DOHH2 (cell line): Measurements from ENCODE around the gene GASK1A.

Experiments
- H3F3A ChIP-seq: fragments of 200-600 bp; sonication (generic), shearing (Covaris generic); 2 replicates; pipeline ENCODE4 v1.6.0; 2016; ENCODE audit warnings: antibody characterized with exemption, mild to moderate bottlenecking; ENCODE audit not compliant: control insufficient read depth, insufficient read depth
- H3K27ac ChIP-seq: fragments of 200-600 bp; sonication (generic); 2 replicates; pipeline ENCODE4 v1.5.1; 2014; ENCODE audit warnings: low read depth, mild to moderate bottlenecking, low read length, moderate library complexity
- H3K27me3 ChIP-seq: fragments of 200-600 bp; sonication (generic); 2 replicates; pipeline ENCODE4 v1.6.1; 2014; ENCODE audit warnings: mild to moderate bottlenecking, low read length, mixed read lengths; ENCODE audit not compliant: control insufficient read depth
- H3K36me3 ChIP-seq: fragments of 200-600 bp; sonication (generic); 2 replicates; pipeline ENCODE4 v1.6.1; 2014; ENCODE audit warnings: mild to moderate bottlenecking, low read length, moderate library complexity, mixed read lengths; ENCODE audit not compliant: control insufficient read depth
- H3K4me1 ChIP-seq: fragments of 200-600 bp; sonication (generic); 2 replicates; pipeline ENCODE4 v1.6.1; 2014; ENCODE audit warnings: mild to moderate bottlenecking, low read length, mixed read lengths; ENCODE audit not compliant: control insufficient read depth
- H3K4me2 ChIP-seq: fragments of 200-600 bp; sonication (generic); 2 replicates; pipeline ENCODE4 v1.6.0; 2014; ENCODE audit warnings: mild to moderate bottlenecking, low read length, moderate library complexity
- H3K4me3 ChIP-seq: fragments of 200-600 bp; sonication (generic); 2 replicates; pipeline ENCODE4 v1.5.1; 2014; ENCODE audit warnings: mild to moderate bottlenecking, low read length, mixed read lengths
- H3K79me2 ChIP-seq: fragments of 200-600 bp; sonication (generic); 2 replicates; pipeline ENCODE4 v1.6.1; 2014; ENCODE audit warnings: mild to moderate bottlenecking, low read length, mixed read lengths; ENCODE audit not compliant: control insufficient read depth
- H3K9me2 ChIP-seq: fragments of 200-600 bp; sonication (generic); replicated peaks from 2 replicates; pipeline ENCODE4 v1.6.1; 2014; ENCODE audit warnings: mild to moderate bottlenecking, low read length, mixed read lengths; ENCODE audit not compliant: control insufficient read depth
- H3K9me3 ChIP-seq: fragments of 200-600 bp; sonication (generic); 2 replicates; pipeline ENCODE4 v1.6.1; 2014; ENCODE audit warnings: antibody characterized with exemption, low read length, mixed read lengths; ENCODE audit not compliant: control insufficient read depth, insufficient read depth
- H4K20me1 ChIP-seq: fragments of 200-600 bp; sonication (generic); 2 replicates; pipeline ENCODE4 v1.6.0; 2014; ENCODE audit warnings: low read depth, mild to moderate bottlenecking, antibody characterized with exemption, low read length, moderate library complexity; ENCODE audit not compliant: control insufficient read depth, insufficient read depth
- EZH2phosphoT487 ChIP-seq: fragments of 200-600 bp; sonication (generic); IDR thresholded peaks from 2 replicates; pipeline ENCODE4 v1.6.1; 2017; ENCODE audit warnings: borderline replicate concordance, mild to moderate bottlenecking, antibody characterized with exemption, low read length, moderate library complexity, mixed read lengths
- TF ChIP-seq, protein P1 (sequence below): fragments of 200-600 bp; sonication (generic); IDR thresholded peaks from one replicate; pipeline ENCODE4 v1.5.1; 2014; ENCODE audit warnings: antibody characterized with exemption, mild to moderate bottlenecking, low read depth, low read length; ENCODE audit not compliant: poor library complexity, severe bottlenecking

Gene GASK1A

GRCh38 chr3:43015991-43016865 is 37.1 kb downstream of the GASK1A start:
- Histone ChIP-seq H3K4me2 (no peak overlapping the region), H3K4me1 (peaks cover 7% of the 10 kb centered on the region), H3K36me3 (no peaks in the 10 kb centered on the region), H4K20me1 (no peaks in the 10 kb centered on the region), H3K27ac (peak overlapping the region; percentile 9; the same call in 1 of the 2 replicates), H3K9me2 (no peaks in the 10 kb centered on the region), H3K9me3 (peaks cover 54% of the 10 kb centered on the region), H3K79me2 (no peaks in the 10 kb centered on the region), H3K4me3 (no peak overlapping the region), H3K27me3 (no peaks in the 10 kb centered on the region), H3F3A (no peaks in the 10 kb centered on the region)
- TF ChIP-seq EZH2phosphoT487, result no peak
- TF ChIP-seq, protein P1, sequence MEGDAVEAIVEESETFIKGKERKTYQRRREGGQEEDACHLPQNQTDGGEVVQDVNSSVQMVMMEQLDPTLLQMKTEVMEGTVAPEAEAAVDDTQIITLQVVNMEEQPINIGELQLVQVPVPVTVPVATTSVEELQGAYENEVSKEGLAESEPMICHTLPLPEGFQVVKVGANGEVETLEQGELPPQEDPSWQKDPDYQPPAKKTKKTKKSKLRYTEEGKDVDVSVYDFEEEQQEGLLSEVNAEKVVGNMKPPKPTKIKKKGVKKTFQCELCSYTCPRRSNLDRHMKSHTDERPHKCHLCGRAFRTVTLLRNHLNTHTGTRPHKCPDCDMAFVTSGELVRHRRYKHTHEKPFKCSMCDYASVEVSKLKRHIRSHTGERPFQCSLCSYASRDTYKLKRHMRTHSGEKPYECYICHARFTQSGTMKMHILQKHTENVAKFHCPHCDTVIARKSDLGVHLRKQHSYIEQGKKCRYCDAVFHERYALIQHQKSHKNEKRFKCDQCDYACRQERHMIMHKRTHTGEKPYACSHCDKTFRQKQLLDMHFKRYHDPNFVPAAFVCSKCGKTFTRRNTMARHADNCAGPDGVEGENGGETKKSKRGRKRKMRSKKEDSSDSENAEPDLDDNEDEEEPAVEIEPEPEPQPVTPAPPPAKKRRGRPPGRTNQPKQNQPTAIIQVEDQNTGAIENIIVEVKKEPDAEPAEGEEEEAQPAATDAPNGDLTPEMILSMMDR, result no peak

- Histone ChIP-seq H3K36me3 (no peaks in the 10 kb centered on the region), H3K4me2 (no peak overlapping the region), H3K4me3 (no peak overlapping the region), H4K20me1 (no peaks in the 10 kb centered on the region), H3K9me2 (no peaks in the 10 kb centered on the region), H3K79me2 (no peaks in the 10 kb centered on the region), H3K27me3 (no peaks in the 10 kb centered on the region), H3K9me3 (peaks cover 51% of the 10 kb centered on the region), H3K4me1 (peaks cover 7% of the 10 kb centered on the region), H3K27ac (no peak overlapping the region), H3F3A (no peaks in the 10 kb centered on the region)
- TF ChIP-seq, protein P1, result no peak
- TF ChIP-seq EZH2phosphoT487, result no peak
Measured at GRCh38 chr3:43017004-43017403, 37.9 kb downstream of the GASK1A start.

DNA sequence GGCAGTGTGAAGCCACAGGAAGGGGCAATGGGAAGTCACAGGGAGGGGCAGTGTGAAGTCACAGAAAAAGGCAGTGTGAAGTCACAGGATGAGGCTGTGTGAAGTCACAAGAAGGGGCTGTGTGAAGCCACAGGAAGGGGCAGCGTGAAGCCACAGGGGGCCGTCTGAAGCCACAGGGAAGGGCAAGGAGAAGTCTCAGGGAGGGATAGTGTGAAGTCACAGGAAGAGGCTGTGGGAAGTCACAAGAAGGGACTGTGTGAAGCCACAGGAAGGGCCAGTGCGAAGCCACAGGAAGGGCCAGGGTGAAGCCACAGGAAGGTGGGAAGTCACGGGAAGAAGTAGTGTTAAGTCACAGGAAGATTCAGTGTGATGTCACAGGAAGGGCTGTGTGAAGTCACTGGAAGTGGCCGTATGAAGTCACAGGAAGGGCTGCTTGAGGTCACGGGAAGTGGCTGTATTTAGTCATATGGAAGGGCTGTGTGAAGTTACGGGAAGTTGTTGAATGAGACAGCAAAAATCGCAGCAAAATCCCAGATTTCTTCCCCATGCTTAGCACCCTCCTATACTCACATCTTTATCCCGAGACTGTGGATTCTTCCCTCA is 38.6 kb downstream of the GASK1A start:
- H4K20me1 ChIP-seq, result no peaks in the 10 kb centered on the region
- H3K27ac ChIP-seq, result no peak overlapping the region
- peaks cover 7% of the 10 kb centered on the region for H3K4me1 ChIP-seq
- no peaks in the 10 kb centered on the region for H3F3A ChIP-seq
- TF ChIP-seq, protein P1, result no peak
- TF ChIP-seq EZH2phosphoT487, result no peak
- H3K36me3 ChIP-seq, result no peaks in the 10 kb centered on the region
- no peak overlapping the region for H3K4me3 ChIP-seq
- H3K9me2 ChIP-seq, result no peaks in the 10 kb centered on the region
- no peaks in the 10 kb centered on the region for H3K27me3 ChIP-seq
- peaks cover 50% of the 10 kb centered on the region for H3K9me3 ChIP-seq
- H3K4me2 ChIP-seq, result no peak overlapping the region
- no peaks in the 10 kb centered on the region for H3K79me2 ChIP-seq
